ENCODE data around the gene COMT.

The COMT gene

DNA sequence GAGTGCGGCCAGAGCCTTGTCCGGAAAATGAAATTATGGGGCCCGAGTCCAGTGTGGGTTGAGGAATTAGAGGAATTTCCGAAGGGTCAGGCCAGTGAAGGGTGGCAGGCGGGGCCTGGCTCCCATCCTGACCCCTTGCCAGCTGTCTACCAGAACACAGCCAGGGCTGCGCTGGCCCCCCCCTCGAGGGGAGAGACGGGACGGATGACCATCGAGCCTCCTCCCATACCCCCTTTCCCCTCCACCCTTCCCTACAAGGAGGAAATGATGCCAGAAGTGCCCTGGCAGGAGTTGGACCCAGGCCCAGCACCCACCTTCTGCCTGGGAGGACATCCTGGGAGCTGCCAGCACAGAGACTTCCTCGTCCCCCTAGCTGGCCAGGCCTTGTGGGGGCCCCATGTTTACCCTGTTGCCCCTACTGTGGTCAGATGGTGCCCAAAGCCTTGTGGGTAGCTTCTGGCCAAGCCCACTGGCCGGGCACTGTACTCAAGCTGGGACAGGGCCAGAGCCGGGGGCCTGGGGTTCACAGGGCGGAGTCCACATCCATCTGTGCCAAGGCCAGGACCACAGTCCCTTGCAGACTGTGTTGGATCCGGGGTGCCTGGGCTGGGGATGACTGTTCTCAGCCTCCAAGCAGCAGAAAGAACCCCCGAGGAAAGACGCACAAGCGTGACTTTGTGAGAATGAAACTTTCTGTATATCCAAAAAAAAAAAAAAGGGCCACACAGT is 54.2 kb downstream of the COMT start:
- ChIA-PET POLR2A (no interaction called here), CTCF (no interaction called here)
- no peak for TF ChIP-seq HDGF (IDR thresholded peaks at IDR 0.05; ENCODE audit: borderline replicate concordance)
- TF ChIP-seq, protein P1, sequence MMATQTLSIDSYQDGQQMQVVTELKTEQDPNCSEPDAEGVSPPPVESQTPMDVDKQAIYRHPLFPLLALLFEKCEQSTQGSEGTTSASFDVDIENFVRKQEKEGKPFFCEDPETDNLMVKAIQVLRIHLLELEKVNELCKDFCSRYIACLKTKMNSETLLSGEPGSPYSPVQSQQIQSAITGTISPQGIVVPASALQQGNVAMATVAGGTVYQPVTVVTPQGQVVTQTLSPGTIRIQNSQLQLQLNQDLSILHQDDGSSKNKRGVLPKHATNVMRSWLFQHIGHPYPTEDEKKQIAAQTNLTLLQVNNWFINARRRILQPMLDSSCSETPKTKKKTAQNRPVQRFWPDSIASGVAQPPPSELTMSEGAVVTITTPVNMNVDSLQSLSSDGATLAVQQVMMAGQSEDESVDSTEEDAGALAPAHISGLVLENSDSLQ (IDR thresholded peaks at IDR 0.05) = no peak
- no peak for TF ChIP-seq L3MBTL2 (conservative IDR thresholded peaks at IDR 0.05)
- TF ChIP-seq ARNT (IDR thresholded peaks at IDR 0.05) = no peak
- DNase-seq (ENCODE audit: extremely low spot score) = no peak

DNA sequence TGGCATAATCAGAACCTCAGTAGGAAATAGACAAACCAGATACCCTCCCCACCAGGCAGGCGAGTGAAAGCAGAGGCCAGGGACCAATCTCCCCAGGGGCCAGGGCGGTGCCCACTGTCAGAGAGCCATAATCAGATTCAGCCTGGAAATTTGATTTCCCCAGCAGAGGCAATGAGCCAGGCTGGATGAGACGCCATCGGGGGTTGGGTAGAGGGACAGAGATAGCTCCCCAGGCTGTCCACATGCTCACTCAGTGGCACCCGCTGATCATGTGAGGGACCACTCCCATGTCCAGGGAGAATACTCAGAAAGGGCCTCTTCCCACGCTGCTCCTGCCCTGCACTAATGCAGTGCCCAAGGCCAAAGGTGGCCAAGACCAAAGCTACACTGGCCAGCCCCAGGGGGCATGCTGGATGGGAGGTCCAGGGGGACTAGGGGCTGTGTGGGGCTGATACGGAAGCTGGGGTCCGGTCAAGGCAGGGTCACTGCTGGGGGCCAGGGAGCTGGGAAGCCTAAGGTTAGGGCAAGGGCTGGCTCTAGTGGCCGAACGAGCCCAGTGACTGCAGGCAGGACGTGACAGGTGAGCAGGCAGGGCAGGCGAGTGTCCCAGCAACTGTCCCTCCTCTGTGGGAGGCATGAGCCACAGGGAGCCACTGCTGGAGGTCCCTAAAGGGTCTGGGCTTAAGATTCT is 55.3 kb downstream of the COMT start:
- no peak for TF ChIP-seq ZNF384 (IDR thresholded peaks at IDR 0.05)
- TF ChIP-seq NFRKB (IDR thresholded peaks at IDR 0.05) = no peak
- TF ChIP-seq TARDBP (IDR thresholded peaks at IDR 0.05) = no peak
- no peak for TF ChIP-seq ELF4 (IDR thresholded peaks at IDR 0.05)
- no peak for TF ChIP-seq SP1 (IDR thresholded peaks at IDR 0.05)
- no peak for TF ChIP-seq L3MBTL2 (conservative IDR thresholded peaks at IDR 0.05)
- no peak for TF ChIP-seq ARNT (IDR thresholded peaks at IDR 0.05)
- TF ChIP-seq BHLHE40 (IDR thresholded peaks at IDR 0.05; ENCODE audit: borderline replicate concordance) = no peak
- TF ChIP-seq FOXM1 (IDR thresholded peaks at IDR 0.05; ENCODE audit: borderline replicate concordance) = no peak
- TF ChIP-seq, protein P1 (IDR thresholded peaks at IDR 0.05) = no peak
- TF ChIP-seq HDGF (IDR thresholded peaks at IDR 0.05; ENCODE audit: borderline replicate concordance) = no peak
- no peak for TF ChIP-seq SUZ12 (IDR thresholded peaks at IDR 0.05)
- TF ChIP-seq LEF1 (IDR thresholded peaks at IDR 0.05; ENCODE audit: borderline replicate concordance) = no peak
- ChIA-PET POLR2A (interaction anchor here (0.9 kb wide), 1 partner anchor 13 kb away, joined by 3 read pairs; no protein-coding TSS in a partner anchor), CTCF (interaction anchor here (1.9 kb wide), 1 partner anchor 16 kb away, joined by 8 read pairs; no protein-coding TSS in a partner anchor)
- no peak for DNase-seq (ENCODE audit: extremely low spot score)

DNA sequence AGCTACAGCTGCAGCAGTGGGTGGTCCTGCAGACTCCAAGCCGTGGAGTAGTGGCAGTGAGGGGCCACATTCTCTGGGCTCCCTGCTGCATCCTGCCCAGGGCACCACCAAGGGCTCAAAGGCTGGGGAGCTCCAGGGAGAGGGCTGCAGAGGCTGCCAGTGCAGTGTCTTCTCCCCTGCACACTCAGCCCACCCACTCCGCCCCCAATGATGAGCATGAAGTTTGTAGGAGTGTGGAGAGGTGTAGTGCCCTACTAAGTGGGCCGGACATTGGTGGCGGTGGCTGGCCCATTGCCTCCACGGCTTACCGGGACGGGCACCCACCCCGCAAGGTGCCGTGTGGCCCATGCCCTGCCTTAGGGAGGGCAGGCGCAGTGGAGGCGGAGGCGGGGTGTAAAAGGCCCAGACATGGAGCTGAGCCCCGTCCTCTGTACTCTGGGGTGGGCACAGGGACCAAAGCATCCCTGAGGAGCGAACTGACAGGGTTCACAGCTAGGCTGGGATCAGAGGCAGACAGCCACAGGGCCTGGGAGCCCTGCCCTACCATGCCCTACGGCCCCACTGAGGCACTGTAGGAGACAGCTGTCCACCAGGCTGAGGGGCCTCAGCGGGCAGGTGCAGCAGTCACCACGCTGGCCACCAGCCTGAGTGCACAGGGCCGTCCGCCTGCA is 56.1 kb downstream of the COMT start:
- DNase-seq (ENCODE audit: extremely low spot score) = no peak
- no peak for TF ChIP-seq ZNF384 (IDR thresholded peaks at IDR 0.05)
- no peak for TF ChIP-seq FOXM1 (IDR thresholded peaks at IDR 0.05; ENCODE audit: borderline replicate concordance)
- TF ChIP-seq, protein P1 (IDR thresholded peaks at IDR 0.05) = no peak
- TF ChIP-seq FOXA1 (IDR thresholded peaks at IDR 0.05) = no peak
- TF ChIP-seq TARDBP (IDR thresholded peaks at IDR 0.05) = no peak
- TF ChIP-seq SP1 (IDR thresholded peaks at IDR 0.05) = no peak
- no peak for TF ChIP-seq BHLHE40 (IDR thresholded peaks at IDR 0.05; ENCODE audit: borderline replicate concordance)
- no peak for TF ChIP-seq CTBP1 (IDR thresholded peaks at IDR 0.05; ENCODE audit: borderline replicate concordance)
- no peak for TF ChIP-seq FOXK2 (IDR thresholded peaks at IDR 0.05)
- TF ChIP-seq ELF4 (IDR thresholded peaks at IDR 0.05) = no peak
- no peak for TF ChIP-seq L3MBTL2 (conservative IDR thresholded peaks at IDR 0.05)
- TF ChIP-seq SUZ12 (IDR thresholded peaks at IDR 0.05) = no peak
- no peak for TF ChIP-seq LEF1 (IDR thresholded peaks at IDR 0.05; ENCODE audit: borderline replicate concordance)
- TF ChIP-seq NFRKB (IDR thresholded peaks at IDR 0.05) = no peak
- no peak for TF ChIP-seq HDGF (IDR thresholded peaks at IDR 0.05; ENCODE audit: borderline replicate concordance)
- no peak for TF ChIP-seq ARNT (IDR thresholded peaks at IDR 0.05)
- ChIA-PET CTCF (interaction anchor here (1.9 kb wide), 1 partner anchor 15 kb away, joined by 8 read pairs; no protein-coding TSS in a partner anchor), POLR2A (interaction anchor here (0.9 to 1.1 kb wide), 2 partner anchors 11 to 14 kb away, joined by 3 read pairs; no protein-coding TSS in a partner anchor)

DNA sequence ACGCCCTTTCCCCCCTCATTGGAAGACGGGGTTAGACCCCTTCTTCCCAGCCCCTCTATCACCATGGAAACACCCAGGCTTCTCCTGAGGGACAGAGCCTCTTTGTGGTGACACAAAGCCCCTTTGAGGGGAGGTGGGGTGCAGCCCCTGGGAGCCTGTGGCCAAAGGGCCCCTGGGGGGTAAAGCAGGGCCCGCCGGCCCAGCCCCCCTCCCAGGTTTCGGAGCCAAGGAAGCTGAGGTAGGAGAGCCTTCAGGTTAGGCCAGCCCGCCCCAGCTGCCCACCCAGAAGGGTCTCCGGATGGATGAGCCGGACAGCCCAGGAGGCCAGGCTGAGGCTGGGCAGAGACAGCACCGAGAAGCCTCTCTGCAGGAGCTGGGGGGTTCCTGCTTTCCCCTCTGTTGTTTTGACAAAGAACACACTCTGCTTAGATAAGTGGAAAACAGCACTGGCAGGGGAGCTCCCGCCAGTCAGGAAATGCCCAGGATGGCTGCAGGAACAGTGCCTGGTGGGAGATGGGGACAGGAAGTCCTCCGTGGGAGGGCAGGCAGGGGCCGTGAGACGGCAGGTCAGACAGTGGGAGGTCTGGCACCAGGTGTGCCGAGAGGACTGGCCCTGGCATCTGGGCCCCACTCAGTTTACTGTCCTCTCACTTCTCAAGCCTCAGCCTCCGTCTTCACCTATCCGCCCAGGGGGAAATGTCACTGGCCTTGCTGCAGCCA is 56.8 kb downstream of the COMT start:
- no peak for DNase-seq (ENCODE audit: extremely low spot score)
- TF ChIP-seq TARDBP (IDR thresholded peaks at IDR 0.05) (no peak), SP1 (IDR thresholded peaks at IDR 0.05) (no peak), HDGF (IDR thresholded peaks at IDR 0.05; ENCODE audit: borderline replicate concordance) (no peak), NFRKB (IDR thresholded peaks at IDR 0.05) (no peak), FOXK2 (IDR thresholded peaks at IDR 0.05) (no peak), BHLHE40 (IDR thresholded peaks at IDR 0.05; ENCODE audit: borderline replicate concordance) (no peak), L3MBTL2 (conservative IDR thresholded peaks at IDR 0.05) (no peak), CTBP1 (IDR thresholded peaks at IDR 0.05; ENCODE audit: borderline replicate concordance) (no peak), ZNF384 (IDR thresholded peaks at IDR 0.05) (no peak), FOXM1 (IDR thresholded peaks at IDR 0.05; ENCODE audit: borderline replicate concordance) (no peak), ARNT (IDR thresholded peaks at IDR 0.05) (no peak), FOXA1 (IDR thresholded peaks at IDR 0.05) (no peak), ELF4 (IDR thresholded peaks at IDR 0.05) (no peak), SUZ12 (IDR thresholded peaks at IDR 0.05) (no peak), LEF1 (IDR thresholded peaks at IDR 0.05; ENCODE audit: borderline replicate concordance) (no peak)
- TF ChIP-seq, protein P1 (IDR thresholded peaks at IDR 0.05) = no peak
- POLR2A ChIA-PET = interaction anchor here (1.1 kb wide), 1 partner anchor 12 kb away, joined by 3 read pairs; no protein-coding TSS in a partner anchor
- CTCF ChIA-PET = interaction anchor here (1.9 kb wide), 1 partner anchor 15 kb away, joined by 8 read pairs; no protein-coding TSS in a partner anchor

Measured in HEK293T (cell line).